Endothelial cell of umbilical vein (primary cell): Measurements from ENCODE around the gene ST6GALNAC3. TPM values are rescaled to one million over a fixed set of nuclear protein-coding genes. Genes with fewer than 3 reads are reported as not detected.

Experiments used
- BruUV-seq: library from RNA; stranded (reverse); fragments of 400-500 nt; replicated peaks from 2 replicates; lab custom pipeline; 2021; lab: Mats Ljungman, UMichigan
- CTCF ChIA-PET: fragments of 300-600, 350-600 bp; sonication (Branson Sonifier 250); formaldehyde crosslinking; loops from one replicate; lab custom pipeline; 2021; ENCODE audit warnings: antibody characterized with exemption, inconsistent platforms; lab: Charles Lee
- POLR2A ChIA-PET: fragments of 300-600, 350-600 bp; sonication (Branson Sonifier 250); formaldehyde crosslinking; loops from one replicate; lab custom pipeline; 2021; ENCODE audit warnings: antibody characterized with exemption, inconsistent platforms; lab: Charles Lee
- DNase-seq: peaks from one replicate; pipeline ENCODE4 v3.0.0-alpha.2; 2011; ENCODE audit warnings: low read depth, low spot score
- FAIRE-seq: peaks from 2 replicates; lab custom pipeline; 2011; peaks lifted over from hg19 to GRCh38; lab: Jason Lieb, UNC
- H2AFZ ChIP-seq: 2 replicates; pipeline ENCODE4 v1.6.0; 2012; ENCODE audit warnings: low read depth, low read length, control low read depth, inconsistent platforms
- H3K27ac ChIP-seq: 2 replicates; pipeline ENCODE4 v1.5.1; 2011; ENCODE audit warnings: low read depth, mild to moderate bottlenecking, control low read depth, low read length, moderate library complexity; ENCODE audit not compliant: insufficient read depth
- H3K27me3 ChIP-seq, 2 experiments: 2 replicates each; pipeline versions ENCODE4 v1.6.0 to v1.6.1; 2011; ENCODE audit warnings: low read length in 2 of 2, mixed read lengths in 1 of 2; ENCODE audit not compliant: control insufficient read depth in 2 of 2, insufficient read depth in 2 of 2
- H3K36me3 ChIP-seq, 2 experiments: 2 replicates in 1 of 2; 3 replicates in 1 of 2; pipeline ENCODE4 v1.5.1; 2011; ENCODE audit warnings: low read length in 2 of 2, mild to moderate bottlenecking in 1 of 2, moderate library complexity in 1 of 2; ENCODE audit not compliant: control insufficient read depth in 2 of 2, insufficient read depth in 2 of 2; ENCODE audit errors: extremely low read depth in 1 of 2
- H3K4me1 ChIP-seq: 3 replicates; pipeline ENCODE4 v1.5.1; 2011; ENCODE audit warnings: mild to moderate bottlenecking, low read length; ENCODE audit not compliant: control insufficient read depth, insufficient read depth; ENCODE audit errors: extremely low read depth
- H3K4me2 ChIP-seq: 2 replicates; pipeline ENCODE4 v1.6.1; 2011; ENCODE audit warnings: low read length, control low read depth, mixed read lengths; ENCODE audit not compliant: insufficient read depth
- H3K4me3 ChIP-seq, 3 experiments: fragments of 200-600 bp in 1 of 3; sonication (generic), shearing (Covaris generic) in 1 of 3; replicated peaks in 1 of 3; 2 replicates each; pipeline ENCODE4 v1.5.1; 2011 to 2016; ENCODE audit warnings: control low read depth in 3 of 3, low read length in 3 of 3, mild to moderate bottlenecking in 2 of 3, inconsistent platforms in 1 of 3, low read depth in 1 of 3, moderate library complexity in 1 of 3; ENCODE audit not compliant: insufficient read depth in 1 of 3
- H3K79me2 ChIP-seq: 2 replicates; pipeline ENCODE4 v1.6.0; 2012; ENCODE audit warnings: low read length, inconsistent platforms; ENCODE audit not compliant: control insufficient read depth, insufficient read depth
- H3K9ac ChIP-seq: replicated peaks from 2 replicates; pipeline ENCODE3; 2011; ENCODE audit warnings: low read length, control low read depth; ENCODE audit not compliant: insufficient read depth; ENCODE audit errors: extremely low read depth
- H3K9me1 ChIP-seq: replicated peaks from 3 replicates; pipeline ENCODE4 v1.6.0; 2011; ENCODE audit warnings: mild to moderate bottlenecking, low read length; ENCODE audit not compliant: control insufficient read depth, insufficient read depth; ENCODE audit errors: extremely low read depth
- H3K9me3 ChIP-seq: replicated peaks from 2 replicates; pipeline ENCODE4 v1.5.1; 2012; ENCODE audit warnings: low read length, inconsistent platforms; ENCODE audit not compliant: control insufficient read depth, insufficient read depth
- H4K20me1 ChIP-seq: replicated peaks from 2 replicates; pipeline ENCODE3; 2011; ENCODE audit warnings: mild to moderate bottlenecking, low read length; ENCODE audit not compliant: control insufficient read depth, insufficient read depth; ENCODE audit errors: extremely low read depth
- EZH2 ChIP-seq: IDR thresholded peaks from 2 replicates; pipeline ENCODE4 v1.6.1; 2012; ENCODE audit warnings: borderline replicate concordance, low read depth, mild to moderate bottlenecking, moderate library complexity, low read length, inconsistent platforms; ENCODE audit not compliant: severe bottlenecking
- FOS ChIP-seq: IDR thresholded peaks from 2 replicates; pipeline ENCODE4 v1.6.1; 2011; ENCODE audit warnings: mild to moderate bottlenecking, low read length, moderate library complexity, borderline replicate concordance; ENCODE audit not compliant: insufficient read depth
- GATA2 ChIP-seq: IDR thresholded peaks from 2 replicates; pipeline ENCODE4 v1.7.0; 2011; ENCODE audit warnings: low read depth, mild to moderate bottlenecking, moderate library complexity, mixed read lengths, low read length; ENCODE audit not compliant: insufficient read length, insufficient read depth
- JUN ChIP-seq: IDR thresholded peaks from 2 replicates; pipeline ENCODE4 v1.6.1; 2011; ENCODE audit warnings: borderline replicate concordance, low read depth; ENCODE audit not compliant: insufficient read length, insufficient read depth
- MYC ChIP-seq: IDR thresholded peaks from one replicate; pipeline ENCODE4 v1.6.1; 2011; ENCODE audit warnings: mild to moderate bottlenecking, low read depth, low read length
- POLR2A ChIP-seq: IDR thresholded peaks from 2 replicates; pipeline ENCODE4 v1.6.1; 2012; ENCODE audit warnings: low read depth, mild to moderate bottlenecking, control low read depth, low read length
- POLR2AphosphoS5 ChIP-seq: IDR thresholded peaks from 2 replicates; pipeline ENCODE4 v1.6.1; 2012; ENCODE audit warnings: low read depth, mild to moderate bottlenecking, control low read depth, low read length, moderate library complexity; ENCODE audit not compliant: insufficient read depth
- dilution Hi-C: fragments of 300-500 bp; cut with MboI; formaldehyde crosslinking; loops from one replicate; pipeline ENCODE4 v1.15.0; 2019; ENCODE audit warnings: low sequenced_read_pairs; ENCODE audit not compliant: extremely low pct_ligation_motif_present
- intact Hi-C: fragments of 100-400 bp; cut with micrococcal nuclease; formaldehyde crosslinking; loops from one replicate; pipeline ENCODE4 v1.10.0; 2022
- polyA plus RNA-seq, 4 experiments: library from polyadenylated mRNA; depleted of rRNA in 3 of 4; stranded (reverse) in 3 of 4; unstranded in 1 of 4; fragments of >200 nt; gene quantifications; 2 replicates each; pipeline versions ENCODE4 v1.2.1 to v1.2.3, GENCODE V29; 2011 to 2012; ENCODE audit warnings: missing spikeins in 1 of 4
- total RNA-seq: library from RNA; stranded (reverse); gene quantifications from 2 replicates; pipeline ENCODE4 v1.2.3, GENCODE V29; 2021
- TF ChIP-seq, protein P1 (sequence below), 2 donors: IDR thresholded peaks; 1 replicate in 1 of 2; 2 replicates in 1 of 2; pipeline ENCODE4 v1.5.1; 2011; ENCODE audit warnings: low read length in 2 of 2, mild to moderate bottlenecking in 2 of 2, moderate library complexity in 2 of 2, control low read depth in 1 of 2, inconsistent platforms in 1 of 2, low read depth in 1 of 2; ENCODE audit not compliant: insufficient read depth in 1 of 2; ENCODE audit errors: extremely low read depth in 1 of 2
- TF ChIP-seq, protein P2 (sequence below): IDR thresholded peaks from 2 replicates; pipeline ENCODE4 v1.6.1; 2011; ENCODE audit not compliant: insufficient read depth, insufficient read length

Gene ST6GALNAC3
- total and polyA plus RNA-seq, 2 donors (not counting 3 experiments of a cell fraction or from before 2014, with no cell fraction given) = 7.6 to 48.3 TPM

DNA sequence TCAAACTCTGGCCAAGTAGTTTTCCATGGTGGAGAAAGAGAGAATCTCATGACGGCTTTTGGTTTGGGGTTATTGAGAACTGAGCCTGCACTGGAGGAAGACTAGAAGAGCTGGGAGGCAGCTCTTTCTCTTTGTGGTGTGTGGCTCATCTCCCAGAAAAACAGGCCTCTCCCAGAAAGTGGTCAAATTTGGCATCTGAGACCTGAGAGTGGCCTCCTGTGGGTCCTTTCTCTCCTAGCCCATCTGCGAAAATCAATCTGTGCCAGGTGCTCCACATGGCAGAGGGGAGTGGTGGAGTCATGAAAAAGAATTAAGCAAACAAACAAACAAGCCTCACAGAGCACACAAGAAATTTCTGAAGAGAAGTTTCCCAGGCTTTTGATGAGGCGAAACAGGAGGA lies 305.0 kb downstream of the ST6GALNAC3 start:
- intact Hi-C loops = no loop called here
- H3K79me2 ChIP-seq = no peaks in the 10 kb centered on the region
- BruUV-seq = no TSS peak
- no peak overlapping the region for H3K9ac ChIP-seq
- H3K36me3 ChIP-seq = no peaks in the 10 kb centered on the region
- H3K9me1 ChIP-seq = no peaks in the 10 kb centered on the region
- H2AFZ ChIP-seq = no peak overlapping the region
- DNase-seq (no peak), FAIRE-seq (no peak)
- H3K9me3 ChIP-seq = no peaks in the 10 kb centered on the region
- CTCF ChIA-PET = no interaction called here
- H4K20me1 ChIP-seq = peaks cover 3% of the 10 kb centered on the region
- POLR2A ChIA-PET = no interaction called here
- no peaks in the 10 kb centered on the region for H3K27me3 ChIP-seq
- H3K4me2 ChIP-seq = no peak overlapping the region
- no peak overlapping the region for H3K27ac ChIP-seq
- TF ChIP-seq POLR2A (no peak), FOS (no peak), JUN (no peak), EZH2 (no peak), MYC (no peak), GATA2 (no peak), POLR2AphosphoS5 (no peak)
- TF ChIP-seq, protein P1, sequence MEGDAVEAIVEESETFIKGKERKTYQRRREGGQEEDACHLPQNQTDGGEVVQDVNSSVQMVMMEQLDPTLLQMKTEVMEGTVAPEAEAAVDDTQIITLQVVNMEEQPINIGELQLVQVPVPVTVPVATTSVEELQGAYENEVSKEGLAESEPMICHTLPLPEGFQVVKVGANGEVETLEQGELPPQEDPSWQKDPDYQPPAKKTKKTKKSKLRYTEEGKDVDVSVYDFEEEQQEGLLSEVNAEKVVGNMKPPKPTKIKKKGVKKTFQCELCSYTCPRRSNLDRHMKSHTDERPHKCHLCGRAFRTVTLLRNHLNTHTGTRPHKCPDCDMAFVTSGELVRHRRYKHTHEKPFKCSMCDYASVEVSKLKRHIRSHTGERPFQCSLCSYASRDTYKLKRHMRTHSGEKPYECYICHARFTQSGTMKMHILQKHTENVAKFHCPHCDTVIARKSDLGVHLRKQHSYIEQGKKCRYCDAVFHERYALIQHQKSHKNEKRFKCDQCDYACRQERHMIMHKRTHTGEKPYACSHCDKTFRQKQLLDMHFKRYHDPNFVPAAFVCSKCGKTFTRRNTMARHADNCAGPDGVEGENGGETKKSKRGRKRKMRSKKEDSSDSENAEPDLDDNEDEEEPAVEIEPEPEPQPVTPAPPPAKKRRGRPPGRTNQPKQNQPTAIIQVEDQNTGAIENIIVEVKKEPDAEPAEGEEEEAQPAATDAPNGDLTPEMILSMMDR (IDR thresholded peaks at IDR 0.05; ENCODE audit: extremely low read depth in 1 of 2, insufficient read depth in 1 of 2, low read depth in 1 of 2, low read length in 2 of 2) = no peak
- TF ChIP-seq, protein P2, sequence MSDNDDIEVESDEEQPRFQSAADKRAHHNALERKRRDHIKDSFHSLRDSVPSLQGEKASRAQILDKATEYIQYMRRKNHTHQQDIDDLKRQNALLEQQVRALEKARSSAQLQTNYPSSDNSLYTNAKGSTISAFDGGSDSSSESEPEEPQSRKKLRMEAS = no peak
- H3K4me1 ChIP-seq = no peaks in the 10 kb centered on the region
- H3K4me3 ChIP-seq = no peak overlapping the region
- dilution Hi-C loops = no loop called here
